K562 (cell line): ENCODE data around the gene ALDH3B2. TPM values are rescaled to one million over a fixed set of nuclear protein-coding genes. Genes with fewer than 3 reads are reported as not detected.

ENCODE experiments used
- ATAC-seq: fragments of 200-7000 bp; cut with Tn5 transposase; 3 replicates; pipeline ENCODE4 v1.9.1; 2020; ENCODE audit warnings: moderate library complexity
- BruUV-seq: library from RNA; stranded (reverse); fragments of 400-500 nt; replicated peaks from 2 replicates; lab custom pipeline; 2021; lab: Mats Ljungman, UMichigan
- CTCF ChIA-PET: fragments of 300-600 bp; formaldehyde crosslinking; extraction: SDS; loops from one replicate; lab custom pipeline; 2021; ENCODE audit warnings: low intra/inter-chr PET ratio; lab: Yijun Ruan, JAX
- POLR2A ChIA-PET: fragments of 300-600, 350-650 bp; sonication (Branson Sonifier 250); formaldehyde crosslinking; extraction: SDS; loops from one replicate; lab custom pipeline; 2021; ENCODE audit warnings: antibody characterized with exemption, inconsistent platforms; lab: Yijun Ruan, JAX
- DNase-seq, 4 experiments: peaks; one replicate each; pipeline versions ENCODE4 v3.0.0 to v3.0.0-alpha.2; 2011 to 2018; ENCODE audit warnings: low spot score in 3 of 4, mixed read lengths in 3 of 4; ENCODE audit errors: extremely low read depth in 1 of 4
- FAIRE-seq: peaks from 2 replicates; lab custom pipeline; 2011; peaks lifted over from hg19 to GRCh38; lab: Jason Lieb, UNC
- H2AFZ ChIP-seq: 2 replicates; pipeline ENCODE4 v1.6.0; 2011; ENCODE audit warnings: low read depth, low read length, control low read depth, inconsistent platforms
- H3K27ac ChIP-seq: fragments of 200-600 bp; 3 replicates; pipeline ENCODE4 v1.8.0; 2011; ENCODE audit warnings: low read depth, mild to moderate bottlenecking, control low read depth, inconsistent platforms, low read length, moderate library complexity, mixed read lengths; ENCODE audit errors: extremely low read depth
- H3K27me3 ChIP-seq, 2 experiments: fragments of 300-600 bp in 1 of 2; 2 replicates in 1 of 2; 3 replicates in 1 of 2; pipeline versions ENCODE4 v1.6.0 to v1.8.0; 2011; ENCODE audit warnings: inconsistent platforms in 2 of 2, low read length in 2 of 2, mild to moderate bottlenecking in 1 of 2, mixed read lengths in 1 of 2, moderate library complexity in 1 of 2; ENCODE audit not compliant: control insufficient read depth in 2 of 2, insufficient read depth in 2 of 2
- H3K36me3 ChIP-seq: fragments of 300-600 bp; 3 replicates; pipeline ENCODE4 v1.8.0; 2011; ENCODE audit warnings: mild to moderate bottlenecking, low read length, inconsistent platforms; ENCODE audit not compliant: control insufficient read depth, insufficient read depth
- H3K4me1 ChIP-seq, 2 experiments: fragments of 200-600 bp in 1 of 2; replicated peaks in 1 of 2; 2 replicates in 1 of 2; 3 replicates in 1 of 2; pipeline versions ENCODE4 v1.5.1 to v1.8.0; 2011; ENCODE audit warnings: inconsistent platforms in 2 of 2, low read length in 2 of 2, mild to moderate bottlenecking in 1 of 2, mixed read lengths in 1 of 2, moderate library complexity in 1 of 2; ENCODE audit not compliant: control insufficient read depth in 2 of 2, insufficient read depth in 2 of 2
- H3K4me2 ChIP-seq: 2 replicates; pipeline ENCODE4 v1.6.1; 2011; ENCODE audit warnings: low read length, control low read depth, inconsistent platforms, mixed read lengths; ENCODE audit not compliant: insufficient read depth
- H3K4me3 ChIP-seq: fragments of 200-600 bp; sonication (generic), shearing (Covaris generic); 2 replicates; pipeline ENCODE4 v1.5.1; 2016; ENCODE audit warnings: control low read depth, inconsistent platforms
- H3K79me2 ChIP-seq: fragments of 200-600 bp; 3 replicates; pipeline ENCODE4 v1.8.0; 2011; ENCODE audit warnings: low read length, inconsistent platforms; ENCODE audit not compliant: control insufficient read depth, insufficient read depth
- H3K9ac ChIP-seq, 2 experiments: 2 replicates each; pipeline versions ENCODE4 v1.6.0 to v1.6.1; 2011; ENCODE audit warnings: low read depth in 2 of 2, low read length in 2 of 2, control low read depth in 1 of 2, inconsistent platforms in 1 of 2, mild to moderate bottlenecking in 1 of 2, mixed read lengths in 1 of 2; ENCODE audit not compliant: insufficient read depth in 1 of 2
- H3K9me1 ChIP-seq: one replicate; pipeline ENCODE4 v1.6.0; 2011; ENCODE audit warnings: inconsistent platforms, mild to moderate bottlenecking, low read length, moderate library complexity; ENCODE audit not compliant: control insufficient read depth, insufficient read depth
- H3K9me3 ChIP-seq: replicated peaks from 2 replicates; pipeline ENCODE4 v1.5.1; 2011; ENCODE audit warnings: low read depth, low read length, inconsistent platforms; ENCODE audit not compliant: control insufficient read depth, insufficient read depth
- H4K20me1 ChIP-seq: replicated peaks from 2 replicates; pipeline ENCODE4 v1.6.1; 2011; ENCODE audit warnings: low read length, inconsistent platforms, mixed read lengths; ENCODE audit not compliant: control insufficient read depth, insufficient read depth
- ASH1L ChIP-seq: fragments of 450-650 bp; IDR thresholded peaks from 2 replicates; pipeline ENCODE4 v1.6.1; 2018; ENCODE audit warnings: borderline replicate concordance, mild to moderate bottlenecking, low read depth; ENCODE audit not compliant: partially characterized antibody
- HOXB6 ChIP-seq: fragments of 250-450 bp; sonication (Bioruptor Pico); IDR thresholded peaks from 2 replicates; pipeline ENCODE4 v1.5.1; 2022; ENCODE audit warnings: mild to moderate bottlenecking, borderline replicate concordance
- KAT2B ChIP-seq: IDR thresholded peaks from one replicate; pipeline ENCODE4 v1.6.1; 2012; ENCODE audit warnings: low read depth, mild to moderate bottlenecking, control low read depth, inconsistent platforms, low read length, moderate library complexity
- NFIC ChIP-seq: fragments of 450-650 bp; IDR thresholded peaks from 2 replicates; pipeline ENCODE4 v1.6.1; 2017; ENCODE audit warnings: mild to moderate bottlenecking, inconsistent platforms
- NRF1 ChIP-seq, 2 experiments: fragments of 450-650 bp; IDR thresholded peaks in 1 of 2; conservative IDR thresholded peaks in 1 of 2; 2 replicates each; pipeline ENCODE4 v1.6.1; 2014; ENCODE audit warnings: mild to moderate bottlenecking in 2 of 2
- PHB ChIP-seq: fragments of 250-450 bp; sonication (Bioruptor Pico); IDR thresholded peaks from 2 replicates; pipeline ENCODE4 v1.5.0; 2021
- RBM17 ChIP-seq: fragments of 200-400 bp; formaldehyde crosslinking; IDR thresholded peaks from 2 replicates; pipeline ENCODE4 v1.6.1; 2017; ENCODE audit warnings: low read depth, mild to moderate bottlenecking, low read length, borderline replicate concordance
- TAF15 ChIP-seq: fragments of 200-400 bp; formaldehyde crosslinking; IDR thresholded peaks from 2 replicates; pipeline ENCODE4 v1.6.1; 2017; ENCODE audit warnings: mild to moderate bottlenecking, low read depth, low read length, moderate library complexity
- TAF9B ChIP-seq: fragments of 450-650 bp; IDR thresholded peaks from 2 replicates; pipeline ENCODE4 v1.6.1; 2018; ENCODE audit warnings: mild to moderate bottlenecking; ENCODE audit not compliant: partially characterized antibody
- TOE1 ChIP-seq, 2 experiments: fragments of 450-650 bp in 1 of 2; sonication (generic) in 1 of 2; formaldehyde crosslinking in 1 of 2; IDR thresholded peaks; 2 replicates each; pipeline versions ENCODE4 v1.7.1 to v1.8.0; 2016 to 2022; ENCODE audit warnings: borderline replicate concordance in 2 of 2, mild to moderate bottlenecking in 2 of 2, antibody characterized with exemption in 1 of 2, inconsistent platforms in 1 of 2, low read depth in 1 of 2, missing genetic modification reagents in 1 of 2, moderate library complexity in 1 of 2
- XRCC5 ChIP-seq: fragments of 200-400 bp; formaldehyde crosslinking; IDR thresholded peaks from 2 replicates; pipeline ENCODE4 v1.6.1; 2017; ENCODE audit warnings: low read depth, mild to moderate bottlenecking, low read length
- ZBTB49 ChIP-seq: sonication (generic); formaldehyde crosslinking; IDR thresholded peaks from 2 replicates; pipeline ENCODE4 v1.8.0; 2022; ENCODE audit warnings: missing genetic modification reagents, mild to moderate bottlenecking, borderline replicate concordance
- ZEB2 ChIP-seq: fragments of 450-650 bp; IDR thresholded peaks from 2 replicates; pipeline ENCODE4 v1.6.1; 2016
- ZNF12 ChIP-seq: sonication (generic); formaldehyde crosslinking; IDR thresholded peaks from 2 replicates; pipeline ENCODE4 v1.4.0; 2020; ENCODE audit warnings: mild to moderate bottlenecking, missing genetic modification reagents
- ZNF124 ChIP-seq: sonication (generic); formaldehyde crosslinking; IDR thresholded peaks from 2 replicates; pipeline ENCODE4 v1.8.1; 2022; ENCODE audit warnings: missing genetic modification reagents
- ZNF197 ChIP-seq: fragments of 200-800 bp; sonication (Bioruptor generic); IDR thresholded peaks from 2 replicates; pipeline ENCODE4 v1.6.1; 2016; ENCODE audit warnings: low read depth, missing genetic modification characterization, missing compliant biosample characterization
- ZNF224 ChIP-seq: sonication (generic); formaldehyde crosslinking; IDR thresholded peaks from 2 replicates; pipeline ENCODE4 v1.8.0; 2022; ENCODE audit warnings: mild to moderate bottlenecking, missing genetic modification reagents
- ZNF75A ChIP-seq: fragments of 450-650 bp; formaldehyde crosslinking; IDR thresholded peaks from 2 replicates; pipeline ENCODE4 v1.4.0; 2020; ENCODE audit warnings: mild to moderate bottlenecking
- ZNF764 ChIP-seq: fragments of 250-450 bp; sonication (Bioruptor Pico); IDR thresholded peaks from 2 replicates; pipeline ENCODE4 v1.4.0; 2020; ENCODE audit warnings: low read depth, mild to moderate bottlenecking, moderate library complexity
- WGBS: fragments of 100-300 bp; shearing (Covaris generic); methylation state at CpG from one replicate; pipeline ENCODE4 v1.1.6; 2016; ENCODE audit warnings: low coverage, mixed read lengths; ENCODE audit not compliant: insufficient coverage; ENCODE audit errors: missing lambda C conversion rate; 5-methylcytosine and 5-hydroxymethylcytosine counted together
- in situ Hi-C: fragments of 300-500 bp; cut with MboI; formaldehyde crosslinking; loops from 4 replicates; pipeline ENCODE4 v1.15.0; 2018; ENCODE audit warnings: inconsistent platforms, mixed read lengths
- intact Hi-C: fragments of 100-400 bp; cut with micrococcal nuclease; formaldehyde crosslinking; loops from 2 replicates; pipeline ENCODE4 v1.14.2; 2022
- polyA plus RNA-seq, 8 experiments: library from polyadenylated mRNA; depleted of rRNA in 4 of 8; stranded (reverse) in 5 of 8; unstranded in 3 of 8; fragments of >200 nt; fragmentation: Nextera tagmentation in 2 of 8; fragmentation: Illumina TruSeq in 1 of 8; extraction: Ambion mirVana in 2 of 8; extraction: Trizol in 1 of 8; gene quantifications; 2 replicates each; pipeline versions ENCODE4 v1.2.1 to v1.2.3, GENCODE V29; 2011 to 2014; ENCODE audit warnings: inconsistent platforms in 1 of 8, missing spikeins in 1 of 8
- total RNA-seq, 7 experiments: library from RNA; depleted of rRNA in 6 of 7; stranded (reverse); fragments of >200 nt in 6 of 7; fragmentation: Illumina TruSeq in 2 of 7; extraction: Trizol in 2 of 7; gene quantifications; 2 replicates each; pipeline versions ENCODE4 v1.2.1 to v1.2.3, GENCODE V29; 2011 to 2021; ENCODE audit warnings: low replicate concordance in 1 of 7

The ALDH3B2 gene
- total and polyA plus RNA-seq, 9 of the 15 experiments (the other 6 are each of a cell fraction or from before 2014, with no cell fraction given): not detected

GRCh38 chr11:67663532-67664212 is 10.8 kb downstream of the ALDH3B2 start:
- POLR2A ChIA-PET: interaction anchor here (0.6 kb wide), 1 partner anchor 13 kb away, joined by 3 read pairs; the partner anchor contains the start of gene ACY3
- no TSS peak for BruUV-seq
- H3K9ac ChIP-seq: peak overlapping the region in 1 of 2 experiments; percentile 9; a peak in 1 of 4 replicates
- no peak overlapping the region for H3K4me3 ChIP-seq
- in situ Hi-C loops (loop anchor here (10.0 kb wide), 1 partner anchor 131 kb away; no protein-coding TSS in a partner anchor), intact Hi-C loops (no loop called here)
- H3K4me2 ChIP-seq: no peak overlapping the region
- peaks cover 0 to 25% of the 10 kb centered on the region in 2 experiments; a peak in 2 of 5 replicates for H3K4me1 ChIP-seq
- 8% methylated on average over 22 of the region's 22 CpGs for WGBS
- H3K9me1 ChIP-seq: no peaks in the 10 kb centered on the region
- no peak overlapping the region for H2AFZ ChIP-seq
- FAIRE-seq (no peak), ATAC-seq (no peak), DNase-seq (peak in 3 of 4 experiments; percentile 3 to 6 (median 4))
- H3K9me3 ChIP-seq: no peaks in the 10 kb centered on the region
- no peaks in the 10 kb centered on the region for H3K36me3 ChIP-seq
- H3K79me2 ChIP-seq: no peaks in the 10 kb centered on the region
- no peak overlapping the region for H3K27ac ChIP-seq
- no peak for TF ChIP-seq TOE1 (IDR thresholded peaks at IDR 0.05; ENCODE audit: borderline replicate concordance)
- TF ChIP-seq TOE1 (CRISPR knock-in tag; IDR thresholded peaks at IDR 0.05; ENCODE audit: borderline replicate concordance, low read depth): no peak
- TF ChIP-seq ZNF224: no peak
- no peak for TF ChIP-seq RBM17
- no peak for TF ChIP-seq ZNF764 (CRISPR knock-in tag)
- no peak for TF ChIP-seq ZNF197 (CRISPR knock-in tag)
- TF ChIP-seq TAF15: no peak
- no peak for TF ChIP-seq TAF9B
- TF ChIP-seq NFIC: no peak
- TF ChIP-seq NRF1 (conservative IDR thresholded peaks at IDR 0.05 in 1 of 2, IDR thresholded peaks at IDR 0.05 in 1 of 2): no peak
- no peak for TF ChIP-seq KAT2B
- TF ChIP-seq ZNF124: no peak
- TF ChIP-seq ZNF75A (CRISPR knock-in tag): no peak
- no peak for TF ChIP-seq ZEB2
- no peak for TF ChIP-seq HOXB6 (CRISPR knock-in tag)
- no peak for TF ChIP-seq XRCC5
- TF ChIP-seq ASH1L: no peak
- TF ChIP-seq PHB (CRISPR knock-in tag): no peak
- TF ChIP-seq ZNF12 (CRISPR knock-in tag): no peak
- no peak for TF ChIP-seq ZBTB49 (CRISPR knock-in tag)
- CTCF ChIA-PET: no interaction called here
- H3K27me3 ChIP-seq: peaks cover 16 to 38% of the 10 kb centered on the region in 2 experiments; a peak in 3 of 5 replicates
- 0 out of 2 replicates have a peak, but pooled peaks cover 9% of the 10 kb centered on the region for H4K20me1 ChIP-seq
